ACHN (cell line): ENCODE results near the gene UNC13B.

ENCODE experiments used
- DNase-seq: peaks from one replicate; pipeline ENCODE4 v3.0.0-alpha.2; 2015
- in situ Hi-C: cut with HindIII; loops from 2 replicates; pipeline ENCODE4 v1.10.0; 2017; ENCODE audit warnings: low sequenced_read_pairs, low pct_ligation_motif_present, low pct_unique_long_range_greater_than_20kb

UNC13B gene

GRCh38 chr9:35294556-35294955 lies 132.7 kb downstream of the UNC13B start:
- in situ Hi-C loops = no loop called here
- DNase-seq = no peak

GRCh38 chr9:35295369-35296036 lies 133.7 kb downstream of the UNC13B start:
- DNase-seq = no peak
- in situ Hi-C loops = no loop called here

GRCh38 chr9:35303567-35303966 lies 141.8 kb downstream of the UNC13B start:
- in situ Hi-C loops = no loop called here
- DNase-seq = no peak

GRCh38 chr9:35306283-35306682 lies 144.5 kb downstream of the UNC13B start:
- in situ Hi-C loops = no loop called here

GRCh38 chr9:35308316-35308715 lies 146.5 kb downstream of the UNC13B start:
- DNase-seq = no peak
- in situ Hi-C loops = no loop called here

More at GRCh38 chr9:35306283-35306682, 144.5 kb downstream of the UNC13B start:
- no peak for DNase-seq

GRCh38 chr9:35311891-35312639 lies 150.3 kb downstream of the UNC13B start:
- in situ Hi-C loops = no loop called here
- no peak for DNase-seq

GRCh38 chr9:35313460-35313859 lies 151.7 kb downstream of the UNC13B start:
- in situ Hi-C loops = no loop called here

GRCh38 chr9:35313916-35314315 lies 152.1 kb downstream of the UNC13B start:
- in situ Hi-C loops = no loop called here
- DNase-seq = no peak

More at GRCh38 chr9:35313460-35313859, 151.7 kb downstream of the UNC13B start:
- DNase-seq = no peak

- in situ Hi-C loops = no loop called here
- DNase-seq = no peak
Measured at GRCh38 chr9:35318741-35319140, 156.9 kb downstream of the UNC13B start.

- in situ Hi-C loops = no loop called here
Measured at GRCh38 chr9:35322075-35322885, 160.5 kb downstream of the UNC13B start.

GRCh38 chr9:35324966-35325365 lies 163.2 kb downstream of the UNC13B start:
- in situ Hi-C loops = no loop called here
- no peak for DNase-seq

More at GRCh38 chr9:35322075-35322885, 160.5 kb downstream of the UNC13B start:
- no peak for DNase-seq

GRCh38 chr9:35333551-35333950 lies 171.7 kb downstream of the UNC13B start:
- in situ Hi-C loops = no loop called here
- DNase-seq = no peak

GRCh38 chr9:35335164-35335563 lies 173.4 kb downstream of the UNC13B start:
- in situ Hi-C loops = no loop called here
- DNase-seq = no peak

- in situ Hi-C loops = no loop called here
- DNase-seq = no peak
Measured at GRCh38 chr9:35338086-35338485, 176.3 kb downstream of the UNC13B start.

- DNase-seq = no peak
- in situ Hi-C loops = no loop called here
Measured at GRCh38 chr9:35338561-35339274, 176.9 kb downstream of the UNC13B start.

GRCh38 chr9:35340046-35340445 lies 178.2 kb downstream of the UNC13B start:
- no peak for DNase-seq

GRCh38 chr9:35341021-35341420 lies 179.2 kb downstream of the UNC13B start:
- in situ Hi-C loops = no loop called here

More at GRCh38 chr9:35340046-35340445, 178.2 kb downstream of the UNC13B start:
- in situ Hi-C loops = no loop called here

GRCh38 chr9:35341585-35341984 lies 179.8 kb downstream of the UNC13B start:
- in situ Hi-C loops = no loop called here

More at GRCh38 chr9:35341021-35341420, 179.2 kb downstream of the UNC13B start:
- no peak for DNase-seq

More at GRCh38 chr9:35341585-35341984, 179.8 kb downstream of the UNC13B start:
- no peak for DNase-seq
